ENCODE data around the gene ACSM4.
"Not testable (repeated sequence)": the region's sequence is repeated elsewhere in the genome, so short reads cannot be mapped to it uniquely, and the experiment has no call there.

The ACSM4 gene

GRCh38 chr12:7327918-7328317 is 24.0 kb downstream of the ACSM4 start:
- H3K4me3 ChIP-seq (ENCODE audit: low read depth, low read length): no peak overlapping the region

GRCh38 chr12:7337790-7338189 is 33.9 kb downstream of the ACSM4 start:
- H3K4me3 ChIP-seq (ENCODE audit: low read depth, low read length): not testable (repeated sequence)

GRCh38 chr12:7339675-7340074 is 35.8 kb downstream of the ACSM4 start:
- H3K4me3 ChIP-seq (ENCODE audit: low read depth, low read length): no peak overlapping the region

GRCh38 chr12:7344833-7345606 is 41.1 kb downstream of the ACSM4 start:
- no peak overlapping the region for H3K4me3 ChIP-seq (ENCODE audit: low read depth, low read length)

- no peak overlapping the region for H3K4me3 ChIP-seq (ENCODE audit: low read depth, low read length)
Observed at GRCh38 chr12:7346551-7347225, 42.8 kb downstream of the ACSM4 start.

GRCh38 chr12:7349418-7349817 is 45.5 kb downstream of the ACSM4 start:
- no peak overlapping the region for H3K4me3 ChIP-seq (ENCODE audit: low read depth, low read length)

GRCh38 chr12:7351177-7351576 is 47.3 kb downstream of the ACSM4 start:
- H3K4me3 ChIP-seq (ENCODE audit: low read depth, low read length): no peak overlapping the region

GRCh38 chr12:7352661-7353060 is 48.8 kb downstream of the ACSM4 start:
- no peak overlapping the region for H3K4me3 ChIP-seq (ENCODE audit: low read depth, low read length)

GRCh38 chr12:7354529-7354928 is 50.7 kb downstream of the ACSM4 start:
- no peak overlapping the region for H3K4me3 ChIP-seq (ENCODE audit: low read depth, low read length)

GRCh38 chr12:7361265-7361664 is 57.4 kb downstream of the ACSM4 start:
- H3K4me3 ChIP-seq (ENCODE audit: low read depth, low read length): no peak overlapping the region

- H3K4me3 ChIP-seq (ENCODE audit: low read depth, low read length): no peak overlapping the region
Observed at GRCh38 chr12:7362734-7363133, 58.9 kb downstream of the ACSM4 start.

GRCh38 chr12:7369274-7369729 is 65.4 kb downstream of the ACSM4 start:
- H3K4me3 ChIP-seq (ENCODE audit: low read depth, low read length): no peak overlapping the region

GRCh38 chr12:7373226-7373625 is 69.4 kb downstream of the ACSM4 start:
- no peak overlapping the region for H3K4me3 ChIP-seq (ENCODE audit: low read depth, low read length)

GRCh38 chr12:7374423-7375144 is 70.7 kb downstream of the ACSM4 start:
- no peak overlapping the region for H3K4me3 ChIP-seq (ENCODE audit: low read depth, low read length)

GRCh38 chr12:7375145-7375543 is 71.3 kb downstream of the ACSM4 start:
- no peak overlapping the region for H3K4me3 ChIP-seq (ENCODE audit: low read depth, low read length)

- H3K4me3 ChIP-seq (ENCODE audit: low read depth, low read length): no peak overlapping the region
Observed at GRCh38 chr12:7376196-7376595, 72.3 kb downstream of the ACSM4 start.
